ENCODE results near the gene PHLPP1. TPM values are rescaled to one million over a fixed set of nuclear protein-coding genes. Genes with fewer than 3 reads are reported as not detected.

Gene PHLPP1
- total RNA-seq, 2 donors from 2014 or later, result 4.6 to 5.9 TPM

GRCh38 chr18:62827397-62827796 is 112.1 kb downstream of the PHLPP1 start:
- TF ChIP-seq CTCF (IDR thresholded peaks at IDR 0.05), result no peak
- Histone ChIP-seq H3K9me3 (no peaks in the 10 kb centered on the region), H3K4me3 (no peak overlapping the region), H3K4me1 (peaks cover 0 to 6% of the 10 kb centered on the region in 2 donors), H3K36me3 (no peaks in the 10 kb centered on the region), H3K27ac (no peak overlapping the region), H3K27me3 (no peaks in the 10 kb centered on the region)
- no peak for DNase-seq (ENCODE audit: low spot score)

GRCh38 chr18:62828091-62828640 is 112.8 kb downstream of the PHLPP1 start:
- Histone ChIP-seq H3K27ac (no peak overlapping the region), H3K4me1 (peaks cover 0 to 6% of the 10 kb centered on the region in 2 donors), H3K4me3 (no peak overlapping the region), H3K27me3 (no peaks in the 10 kb centered on the region), H3K9me3 (no peaks in the 10 kb centered on the region), H3K36me3 (no peaks in the 10 kb centered on the region)
- TF ChIP-seq CTCF (IDR thresholded peaks at IDR 0.05), result no peak
- no peak for DNase-seq (ENCODE audit: low spot score)

GRCh38 chr18:62828852-62829251 is 113.5 kb downstream of the PHLPP1 start:
- Histone ChIP-seq H3K4me3 (no peak overlapping the region), H3K27me3 (no peaks in the 10 kb centered on the region), H3K4me1 (peaks cover 0 to 6% of the 10 kb centered on the region in 2 donors), H3K9me3 (no peaks in the 10 kb centered on the region), H3K27ac (no peak overlapping the region), H3K36me3 (no peaks in the 10 kb centered on the region)
- DNase-seq (ENCODE audit: low spot score), result no peak
- TF ChIP-seq CTCF (IDR thresholded peaks at IDR 0.05), result no peak

GRCh38 chr18:62829936-62830335 is 114.6 kb downstream of the PHLPP1 start:
- H3K27me3 ChIP-seq, result no peaks in the 10 kb centered on the region
- H3K36me3 ChIP-seq, result no peaks in the 10 kb centered on the region
- H3K9me3 ChIP-seq, result no peaks in the 10 kb centered on the region
- TF ChIP-seq CTCF (IDR thresholded peaks at IDR 0.05), result no peak
- H3K27ac ChIP-seq, result no peak overlapping the region
- DNase-seq (ENCODE audit: low spot score), result no peak
- no peak overlapping the region for H3K4me3 ChIP-seq
- H3K4me1 ChIP-seq, result peaks cover 0 to 6% of the 10 kb centered on the region in 2 donors

- Histone ChIP-seq H3K9me3 (no peaks in the 10 kb centered on the region), H3K27me3 (no peaks in the 10 kb centered on the region), H3K4me3 (no peak overlapping the region), H3K27ac (no peak overlapping the region), H3K36me3 (no peaks in the 10 kb centered on the region), H3K4me1 (peaks cover 0 to 6% of the 10 kb centered on the region in 2 donors)
- TF ChIP-seq CTCF (IDR thresholded peaks at IDR 0.05), result no peak
- no peak for DNase-seq (ENCODE audit: low spot score)
Observed at GRCh38 chr18:62832282-62832681, 116.9 kb downstream of the PHLPP1 start.

GRCh38 chr18:62833494-62833893 is 118.2 kb downstream of the PHLPP1 start:
- TF ChIP-seq CTCF (IDR thresholded peaks at IDR 0.05), result no peak
- Histone ChIP-seq H3K36me3 (no peaks in the 10 kb centered on the region), H3K4me3 (no peak overlapping the region), H3K9me3 (no peaks in the 10 kb centered on the region), H3K27me3 (no peaks in the 10 kb centered on the region), H3K4me1 (peaks cover 0 to under 1% of the 10 kb centered on the region in 2 donors), H3K27ac (no peak overlapping the region)
- DNase-seq (ENCODE audit: low spot score), result no peak

Measured in right atrium auricular region (tissue), 2 donors.